LNCaP clone FGC (cell line): ENCODE data around the gene TNFSF11.

Source experiments
- DNase-seq: peaks from one replicate; pipeline ENCODE4 v3.0.0-alpha.2; 2011; ENCODE audit warnings: low read depth
- H3K4me3 ChIP-seq: 2 replicates; pipeline ENCODE4 v1.5.1; 2011; ENCODE audit warnings: mild to moderate bottlenecking, low read depth, low read length, control low read depth
- TF ChIP-seq, protein P1 (sequence below): IDR thresholded peaks from 2 replicates; pipeline ENCODE4 v1.5.1; 2012; ENCODE audit warnings: mild to moderate bottlenecking; ENCODE audit not compliant: control insufficient read depth, insufficient read depth; ENCODE audit errors: extremely low read depth

Gene TNFSF11

DNA sequence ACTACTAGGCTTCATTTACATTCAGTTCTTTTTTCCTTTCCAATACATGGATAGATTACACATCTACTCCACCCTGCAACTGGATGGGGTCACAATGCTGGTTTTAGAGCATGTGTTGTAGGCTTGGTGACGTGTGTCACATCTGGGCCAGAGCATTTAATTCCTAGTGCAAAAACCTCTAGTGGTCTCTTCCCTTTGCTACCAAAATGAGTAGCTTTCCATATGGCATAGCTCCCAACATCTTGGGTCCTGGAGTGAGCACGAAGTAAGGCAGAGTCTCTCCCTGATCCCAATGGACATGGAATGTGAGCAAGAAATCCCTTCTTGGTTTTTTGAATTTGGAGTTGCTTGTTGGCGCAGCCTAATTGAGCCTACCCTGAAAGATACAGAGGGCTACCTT, 51.7 kb downstream of the TNFSF11 start:
- DNase-seq: no peak
- TF ChIP-seq, protein P1, sequence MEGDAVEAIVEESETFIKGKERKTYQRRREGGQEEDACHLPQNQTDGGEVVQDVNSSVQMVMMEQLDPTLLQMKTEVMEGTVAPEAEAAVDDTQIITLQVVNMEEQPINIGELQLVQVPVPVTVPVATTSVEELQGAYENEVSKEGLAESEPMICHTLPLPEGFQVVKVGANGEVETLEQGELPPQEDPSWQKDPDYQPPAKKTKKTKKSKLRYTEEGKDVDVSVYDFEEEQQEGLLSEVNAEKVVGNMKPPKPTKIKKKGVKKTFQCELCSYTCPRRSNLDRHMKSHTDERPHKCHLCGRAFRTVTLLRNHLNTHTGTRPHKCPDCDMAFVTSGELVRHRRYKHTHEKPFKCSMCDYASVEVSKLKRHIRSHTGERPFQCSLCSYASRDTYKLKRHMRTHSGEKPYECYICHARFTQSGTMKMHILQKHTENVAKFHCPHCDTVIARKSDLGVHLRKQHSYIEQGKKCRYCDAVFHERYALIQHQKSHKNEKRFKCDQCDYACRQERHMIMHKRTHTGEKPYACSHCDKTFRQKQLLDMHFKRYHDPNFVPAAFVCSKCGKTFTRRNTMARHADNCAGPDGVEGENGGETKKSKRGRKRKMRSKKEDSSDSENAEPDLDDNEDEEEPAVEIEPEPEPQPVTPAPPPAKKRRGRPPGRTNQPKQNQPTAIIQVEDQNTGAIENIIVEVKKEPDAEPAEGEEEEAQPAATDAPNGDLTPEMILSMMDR: no peak
- H3K4me3 ChIP-seq: no peak overlapping the region

DNA sequence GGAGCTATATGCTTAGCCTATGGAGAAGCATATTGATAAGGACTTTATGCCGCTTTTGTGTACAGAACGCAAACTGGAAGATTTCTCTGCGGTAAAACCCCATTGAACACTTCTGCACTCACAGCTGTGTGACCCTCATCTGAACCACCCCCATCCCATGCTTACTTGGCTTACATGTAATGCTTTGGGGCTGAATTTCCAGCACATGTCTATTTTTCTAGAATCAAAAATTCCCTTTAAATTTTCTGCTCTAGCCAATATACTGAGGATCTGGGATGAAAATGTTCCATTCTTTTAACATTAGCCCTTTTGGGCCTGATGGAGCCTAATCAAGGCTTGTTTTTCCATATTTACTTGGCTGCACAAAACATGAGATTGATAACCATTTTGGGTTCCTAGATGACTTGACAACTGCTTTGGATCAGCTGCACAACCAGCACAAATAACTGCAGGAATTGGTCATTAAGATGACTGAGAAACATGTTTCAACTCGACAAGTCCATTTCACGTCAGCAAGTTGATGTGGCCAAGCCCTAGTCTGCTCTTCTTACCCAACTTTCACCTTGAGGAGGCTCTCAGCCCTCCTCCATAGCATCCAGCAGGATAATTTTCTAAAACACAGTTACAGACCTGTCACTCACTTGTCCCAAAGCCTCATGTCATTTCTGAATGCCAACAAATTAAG, 52.4 kb downstream of the TNFSF11 start:
- no peak overlapping the region for H3K4me3 ChIP-seq
- TF ChIP-seq, protein P1: no peak
- no peak for DNase-seq

DNA sequence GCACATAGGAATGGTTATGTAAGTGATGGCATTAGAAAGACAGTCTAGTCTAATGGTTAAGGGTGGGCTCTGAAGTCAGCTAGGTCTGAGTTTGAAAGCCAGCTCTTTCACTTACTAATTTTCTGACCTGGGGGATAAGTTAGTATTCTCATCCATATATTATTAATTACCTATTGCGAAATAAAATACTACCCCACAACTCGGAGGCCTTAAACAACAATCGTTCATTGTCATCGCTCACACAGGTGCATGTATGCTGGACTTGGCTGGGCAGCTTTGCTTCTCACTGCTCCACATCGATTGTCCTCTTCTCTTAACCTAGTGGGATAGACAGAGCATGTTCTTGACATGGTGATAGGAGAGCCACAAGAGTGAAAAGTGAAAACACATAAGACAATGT, 54.7 kb downstream of the TNFSF11 start:
- H3K4me3 ChIP-seq: no peak overlapping the region
- no peak for DNase-seq
- TF ChIP-seq, protein P1: no peak

DNA sequence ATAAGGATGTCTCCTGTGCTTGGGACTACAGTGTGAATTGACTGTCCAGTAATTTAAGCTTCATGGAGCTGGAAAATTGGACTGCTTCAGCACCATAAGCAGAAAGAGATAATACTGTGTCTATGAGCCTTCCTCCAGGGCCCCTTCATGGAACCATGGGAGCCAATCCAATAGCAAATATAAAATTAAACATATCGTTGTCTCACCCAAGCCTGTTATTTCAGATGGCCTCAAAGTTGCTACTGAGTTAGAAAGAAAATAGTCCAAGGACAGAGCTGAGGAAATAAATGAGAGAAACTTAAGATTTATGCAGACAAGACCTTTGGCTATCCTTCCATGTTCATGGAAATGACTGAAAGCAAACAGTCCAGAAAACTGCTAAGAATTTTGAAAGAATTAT, 57.2 kb downstream of the TNFSF11 start:
- no peak for DNase-seq
- H3K4me3 ChIP-seq: no peak overlapping the region
- TF ChIP-seq, protein P1: no peak

DNA sequence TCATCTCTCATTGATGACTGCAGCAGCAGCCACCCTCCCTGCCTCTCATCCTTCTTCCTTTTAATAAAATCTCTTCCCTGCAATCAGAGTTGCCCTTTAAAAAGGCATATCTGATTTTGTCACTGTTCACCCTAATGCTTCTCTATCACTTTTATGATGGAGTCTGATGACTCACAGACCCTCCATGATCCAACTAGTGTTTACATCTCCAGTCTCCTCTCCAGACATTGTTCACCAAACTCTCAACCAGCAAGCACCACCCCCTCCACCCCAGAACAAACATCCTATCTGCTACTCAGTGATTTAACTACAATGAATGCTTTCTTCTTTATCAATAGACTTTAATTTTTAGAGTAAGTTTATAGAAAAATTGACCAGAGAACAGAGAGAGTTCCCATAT, 59.5 kb downstream of the TNFSF11 start:
- no peak overlapping the region for H3K4me3 ChIP-seq
- no peak for DNase-seq
- TF ChIP-seq, protein P1: no peak

DNA sequence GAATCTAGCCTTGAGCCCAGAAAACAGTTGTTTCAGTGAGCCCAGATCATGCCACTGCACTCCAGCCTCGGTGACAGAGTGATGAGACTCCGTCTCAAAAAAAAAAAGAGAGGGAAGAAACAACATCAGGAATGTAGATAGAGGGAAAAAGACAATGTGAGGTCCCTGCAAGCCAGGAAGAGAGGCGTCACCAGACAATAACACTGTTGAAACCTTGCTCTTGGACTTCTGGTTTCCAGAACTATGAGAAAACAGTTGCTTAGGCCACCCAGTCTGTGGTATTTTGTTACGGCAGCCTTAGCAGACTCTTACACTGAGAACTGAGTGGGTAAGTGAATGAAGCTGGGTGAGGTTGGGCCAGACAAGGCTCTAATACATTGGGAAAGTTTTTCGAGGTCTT, 64.1 kb downstream of the TNFSF11 start:
- DNase-seq: no peak
- TF ChIP-seq, protein P1: no peak
- H3K4me3 ChIP-seq: no peak overlapping the region

DNA sequence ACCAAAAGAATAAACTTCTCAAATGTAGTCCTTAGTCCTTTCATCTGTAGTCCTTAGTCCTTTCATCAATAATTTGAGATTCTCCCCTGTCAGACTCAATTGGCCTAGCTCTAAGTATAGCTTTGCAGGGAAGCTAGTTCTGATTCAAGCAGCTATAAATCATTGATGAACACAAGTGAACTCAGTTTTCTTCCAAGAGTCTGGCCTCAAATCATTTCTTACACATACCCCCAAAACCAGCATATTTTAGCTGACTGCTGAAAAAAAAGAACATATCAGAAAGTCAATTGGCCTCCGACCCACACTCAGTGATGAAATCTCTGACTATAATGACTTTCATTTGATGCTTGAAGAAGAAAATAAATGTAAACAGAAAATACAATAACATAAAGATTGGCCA, 64.9 kb downstream of the TNFSF11 start:
- H3K4me3 ChIP-seq: no peak overlapping the region
- TF ChIP-seq, protein P1: no peak
- DNase-seq: no peak
